Spleen (tissue), 7 donors: ENCODE measurements around the gene DDX17.
"Not testable (repeated sequence)": the region's sequence is repeated elsewhere in the genome, so short reads cannot be mapped to it uniquely, and the experiment has no call there.

Source experiments
- CTCF ChIP-seq, 11 experiments: fragments of 200-600 bp in 7 of 11; fragments of 450-650 bp in 4 of 11; sonication (generic) in 4 of 11; IDR thresholded peaks in 8 of 11; conservative IDR thresholded peaks in 3 of 11; 1 replicate in 7 of 11; 2 replicates in 4 of 11; pipeline versions ENCODE4 v1.4.0 to v1.8.0; 2016 to 2021; ENCODE audit warnings: antibody characterized with exemption in 11 of 11, inconsistent platforms in 4 of 11, mild to moderate bottlenecking in 1 of 11
- POLR2A ChIP-seq, 3 donors: fragments of 450-650 bp; IDR thresholded peaks; one replicate each; pipeline ENCODE4 v1.5.1; 2017; ENCODE audit warnings: antibody characterized with exemption in 3 of 3, mild to moderate bottlenecking in 1 of 3
- POLR2AphosphoS5 ChIP-seq, 3 donors: sonication (generic); formaldehyde crosslinking; IDR thresholded peaks; one replicate each; pipeline ENCODE4 v1.5.1; 2017; ENCODE audit warnings: antibody characterized with exemption in 3 of 3
- donor health status: DM: no; HTN: no; CAD: no; lungs with moderate emphysema.
- donor health status: DM: no; HTN: no; CAD: no.
- donor health status: DM: no; HTN: no; CAD: no.

GRCh38 chr22:38470179-38470578 lies 35.9 kb downstream of the DDX17 start:
- not testable (repeated sequence) for TF ChIP-seq CTCF (IDR thresholded peaks at IDR 0.05 in 8 of 11, conservative IDR thresholded peaks at IDR 0.05 in 3 of 11); POLR2A (IDR thresholded peaks at IDR 0.05); POLR2AphosphoS5 (IDR thresholded peaks at IDR 0.05)
